Stimulated activated CD4-positive, alpha-beta T cell treated with anti-CD3 and anti-CD28 coated beads, Interleukin-4, amount 100 ng/mL, for 48 hours (primary cell): ENCODE results near the gene PXMP4.
"Not testable (repeated sequence)": the region's sequence is repeated elsewhere in the genome, so short reads cannot be mapped to it uniquely, and the experiment has no call there.

Experiments
- DNase-seq, 2 donors: peaks; one replicate each; pipeline ENCODE4 v3.0.0-alpha.2; 2020; ENCODE audit warnings: low read depth in 2 of 2

PXMP4 gene, protein sequence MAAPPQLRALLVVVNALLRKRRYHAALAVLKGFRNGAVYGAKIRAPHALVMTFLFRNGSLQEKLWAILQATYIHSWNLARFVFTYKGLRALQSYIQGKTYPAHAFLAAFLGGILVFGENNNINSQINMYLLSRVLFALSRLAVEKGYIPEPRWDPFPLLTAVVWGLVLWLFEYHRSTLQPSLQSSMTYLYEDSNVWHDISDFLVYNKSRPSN

GRCh38 chr20:33719989-33720709, at the start of gene PXMP4:
TSS of gene PXMP4 (minus strand) at chr20:33720310. CDS start at chr20:33720207, 103 bp downstream.
- DNase-seq: peak; percentile 63 to 79

DNA sequence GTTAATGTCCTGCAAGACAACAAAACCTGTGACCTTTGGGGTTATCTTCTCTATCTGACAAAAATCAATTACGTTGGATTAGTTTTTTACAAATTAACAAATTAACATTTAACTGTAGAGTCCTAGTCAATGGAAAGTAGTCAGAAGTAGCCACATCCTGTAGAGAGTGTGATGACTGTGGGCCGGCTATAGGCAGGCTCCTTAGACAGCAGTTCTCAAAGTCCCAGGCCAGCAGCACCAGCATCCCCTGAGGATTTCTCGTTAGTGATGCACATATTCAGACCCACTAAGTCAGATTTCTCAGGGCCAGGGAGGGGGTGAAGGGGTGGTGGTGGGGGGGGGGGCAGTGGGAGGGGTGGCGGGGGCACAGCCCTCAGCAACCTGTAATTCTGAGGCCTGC, 48.9 kb upstream of the PXMP4 start:
- DNase-seq: no peak

- no peak for DNase-seq
These were observed 47.6 kb upstream of the PXMP4 start for GRCh38 chr20:33767777-33768138.

GRCh38 chr20:33766686-33767085, 46.6 kb upstream of the PXMP4 start:
- DNase-seq: no peak

GRCh38 chr20:33765592-33765991, 45.5 kb upstream of the PXMP4 start:
- no peak for DNase-seq

DNA sequence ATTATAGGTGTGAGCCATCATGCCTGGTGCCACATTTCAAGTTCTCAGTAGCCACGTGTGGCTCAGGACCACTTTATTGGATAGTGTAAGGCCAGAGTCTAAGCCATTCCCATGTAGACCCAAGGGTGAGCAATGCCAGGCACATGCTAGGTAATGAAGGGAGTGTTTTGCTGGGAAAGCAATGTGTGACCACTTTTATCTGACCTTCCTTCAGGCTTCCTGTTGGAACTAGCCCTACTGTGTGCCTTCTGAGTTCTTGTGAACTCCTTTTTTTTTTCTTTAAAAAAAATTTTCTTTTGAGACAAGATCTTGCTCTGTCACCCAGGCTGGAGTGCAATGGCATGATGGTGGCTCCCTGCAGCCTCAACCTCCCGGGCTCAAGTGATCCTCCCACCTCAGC, 45.0 kb upstream of the PXMP4 start:
- DNase-seq: no peak

DNA sequence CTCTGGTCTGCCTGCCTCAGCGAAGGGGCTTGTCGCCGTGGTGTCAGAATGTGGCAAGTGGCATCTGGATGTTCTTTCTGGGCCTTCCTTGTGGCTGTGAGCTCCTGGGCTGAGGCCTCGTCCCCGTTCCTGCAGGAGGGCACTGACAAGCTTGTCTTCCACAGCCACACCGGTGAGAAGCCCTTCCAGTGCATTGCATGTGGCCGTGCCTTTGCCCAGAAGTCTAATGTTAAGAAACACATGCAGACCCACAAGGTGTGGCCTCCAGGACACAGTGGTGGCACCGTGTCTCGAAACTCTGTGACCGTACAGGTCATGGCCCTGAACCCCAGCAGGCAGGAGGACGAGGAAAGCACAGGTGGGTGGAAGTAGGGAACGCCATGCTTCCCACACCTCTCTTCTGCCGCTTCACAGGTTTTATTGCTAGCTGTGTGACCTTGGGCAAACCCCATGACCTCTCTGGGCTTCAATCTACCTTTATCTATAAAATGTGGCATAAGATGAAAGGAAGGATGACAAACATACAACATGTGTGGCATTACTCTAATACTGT, 41.7 kb upstream of the PXMP4 start:
- DNase-seq: no peak

DNA sequence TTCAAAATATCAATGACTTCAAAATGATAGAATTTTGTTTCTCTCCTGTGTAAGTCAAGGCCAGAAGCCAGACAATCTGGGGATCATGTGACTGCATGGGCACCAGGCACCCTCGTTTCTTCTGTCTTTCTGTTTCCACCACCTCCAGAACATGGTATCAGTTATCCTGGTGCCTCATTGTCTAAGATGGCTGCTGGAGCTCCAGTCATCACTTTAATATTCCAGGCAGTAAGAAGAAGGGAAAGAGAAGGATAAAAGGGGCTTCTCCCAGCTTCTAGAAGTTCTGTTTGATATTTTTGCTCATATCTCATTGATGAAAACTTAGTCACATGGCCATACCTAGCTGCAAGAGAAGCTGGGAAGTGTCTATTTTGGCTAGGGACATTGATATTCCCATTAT, 37.3 kb upstream of the PXMP4 start:
- no peak for DNase-seq

GRCh38 chr20:33757046-33757445, 36.9 kb upstream of the PXMP4 start:
- no peak for DNase-seq

- DNase-seq: not testable (repeated sequence)
These were observed 35.9 kb upstream of the PXMP4 start for GRCh38 chr20:33755936-33756490.

DNA sequence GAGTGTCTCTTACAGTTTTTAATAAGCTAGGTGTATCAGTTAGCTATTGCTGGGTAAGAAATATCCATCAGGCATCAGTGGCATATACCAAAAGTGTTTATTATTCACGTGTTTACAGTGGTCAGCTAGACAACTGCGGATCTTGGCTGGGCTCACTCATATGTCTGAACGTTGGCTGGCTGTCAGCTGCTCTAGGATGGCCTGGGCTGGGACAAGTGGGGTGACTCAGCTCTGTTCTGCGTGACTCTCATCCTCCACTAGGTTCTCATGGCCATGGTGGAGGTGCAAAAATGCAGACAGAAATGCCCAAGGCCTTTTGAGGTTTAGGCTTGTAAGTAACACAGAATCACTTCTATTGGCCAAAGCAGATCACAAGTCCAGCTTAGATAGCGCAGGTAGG, 33.7 kb upstream of the PXMP4 start:
- DNase-seq: no peak

GRCh38 chr20:33753143-33753542, 33.0 kb upstream of the PXMP4 start:
- no peak for DNase-seq

- no peak for DNase-seq
These were observed 31.7 kb upstream of the PXMP4 start for GRCh38 chr20:33751775-33752174.

- no peak for DNase-seq
These were observed 26.4 kb upstream of the PXMP4 start for GRCh38 chr20:33746325-33746998.

DNA sequence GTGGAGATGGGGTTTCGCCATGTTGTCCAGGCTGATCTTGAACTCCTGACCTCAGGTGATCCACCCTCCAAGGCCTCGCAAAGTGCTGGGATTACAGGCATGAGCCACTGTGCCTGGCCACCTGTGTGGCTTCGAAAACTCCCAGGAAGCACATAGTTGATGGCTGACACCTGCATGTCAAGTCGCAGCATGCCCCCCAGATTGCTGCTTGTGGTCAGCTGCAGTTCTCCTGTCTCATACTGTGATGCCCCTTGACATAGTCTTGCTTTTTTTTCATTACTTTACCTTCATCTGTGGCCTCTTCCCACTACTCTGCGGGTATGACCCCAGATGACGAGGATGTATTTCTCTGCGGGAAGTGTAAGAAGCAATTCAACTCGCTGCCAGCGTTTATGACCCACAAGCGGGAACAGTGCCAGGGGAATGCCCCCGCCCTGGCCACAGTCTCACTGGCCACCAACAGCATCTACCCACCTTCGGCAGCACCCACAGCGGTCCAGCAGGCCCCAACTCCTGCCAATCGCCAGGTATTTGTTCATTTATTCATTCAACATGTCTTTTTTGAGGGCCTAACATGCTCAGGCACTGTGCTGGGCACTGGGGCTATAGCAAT, 24.8 kb upstream of the PXMP4 start:
- DNase-seq: no peak

GRCh38 chr20:33744181-33744580, 24.1 kb upstream of the PXMP4 start:
- no peak for DNase-seq

GRCh38 chr20:33740189-33740588, 20.1 kb upstream of the PXMP4 start:
- no peak for DNase-seq

GRCh38 chr20:33739493-33739892, 19.4 kb upstream of the PXMP4 start:
- DNase-seq: no peak

DNA sequence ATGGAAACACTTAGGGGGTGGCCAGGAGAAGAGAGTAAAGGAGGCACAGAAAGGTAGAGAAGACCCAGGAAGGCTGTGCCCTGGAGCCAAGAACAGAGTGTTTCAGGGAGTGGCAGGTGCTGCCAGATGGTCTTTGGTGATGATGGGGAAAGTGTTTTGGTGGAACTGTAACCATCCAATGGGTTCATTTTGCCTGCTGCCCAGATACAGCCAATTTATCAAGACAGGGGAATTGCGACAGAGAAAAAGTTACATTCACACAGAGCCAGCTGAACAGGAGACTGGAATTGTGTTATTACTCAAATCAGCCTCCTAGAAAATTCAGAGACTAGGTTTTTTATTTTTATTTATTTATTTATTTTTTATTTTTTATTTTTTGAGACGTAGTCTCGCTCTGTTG, 16.9 kb upstream of the PXMP4 start:
- DNase-seq: no peak

DNA sequence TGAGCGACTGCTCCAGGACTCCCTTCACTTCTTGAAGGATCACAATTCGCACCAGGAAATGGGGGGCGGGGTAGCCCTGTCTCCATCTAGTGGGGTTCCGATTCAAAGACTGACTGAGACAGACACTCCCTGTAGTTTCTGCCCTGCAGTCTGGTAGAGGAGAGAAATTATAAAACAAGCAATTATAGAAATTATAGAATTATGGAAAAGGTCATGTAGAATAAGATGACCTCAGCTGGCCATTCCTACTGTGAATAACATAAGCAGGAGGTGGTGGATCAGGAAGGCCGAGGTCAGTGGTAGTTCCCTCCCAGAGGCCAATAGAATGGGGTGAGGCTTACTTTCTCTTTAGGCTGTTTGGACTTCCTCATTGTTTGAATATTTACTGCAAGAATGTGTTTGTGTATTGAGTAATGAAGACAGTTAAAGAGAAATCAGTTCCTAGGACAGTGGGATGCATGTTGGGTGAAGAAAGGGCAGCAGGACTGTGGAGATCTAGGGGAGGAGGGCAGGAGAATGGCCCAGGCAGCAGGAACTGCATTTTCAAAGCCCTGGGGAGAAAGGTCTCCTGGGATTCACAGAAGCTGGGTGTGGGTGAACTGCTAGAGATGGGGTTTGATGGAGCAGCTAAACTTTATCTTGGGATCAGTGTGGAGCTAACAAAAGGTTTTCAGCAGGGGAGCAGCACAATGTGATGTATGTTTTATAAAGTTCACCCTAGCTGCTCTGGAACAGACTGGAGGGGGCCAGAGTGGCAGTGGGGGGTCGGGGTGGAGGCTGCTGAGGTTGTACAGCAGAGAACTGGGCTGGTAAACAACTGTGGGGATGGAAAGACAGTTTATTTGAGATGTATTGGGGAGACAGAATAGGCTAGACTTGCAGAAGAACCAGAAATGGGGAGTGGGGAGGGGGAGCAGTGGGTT, 13.8 kb upstream of the PXMP4 start:
- DNase-seq: no peak
